Measurements from ENCODE around the gene SELE. TPM values are rescaled to one million over a fixed set of nuclear protein-coding genes. Genes with fewer than 3 reads are reported as not detected.

SELE gene
- not detected for total RNA-seq

- ATAC-seq: no peak
Measured at GRCh38 chr1:169733924-169734323, at the start of gene SELE. SELE (minus strand) TSS chr1:169734079; CDS start chr1:169733612, 467 bp downstream.

GRCh38 chr1:169782596-169782995 lies 48.7 kb upstream of the SELE start:
- Mint-ChIP-seq H3K36me3 (no peaks in the 10 kb centered on the region), H3K9me3 (no peaks in the 10 kb centered on the region), H3K4me1 (ENCODE audit: low read depth in 2 of 2) (no peaks in the 10 kb centered on the region), H3K4me3 (no peak overlapping the region), H3K27me3 (peaks cover 20 to 38% of the 10 kb centered on the region in 2 donors), H3K27ac (no peak overlapping the region)
- ATAC-seq: no peak
- no peak for DNase-seq (ENCODE audit: low spot score)

More at GRCh38 chr1:169733924-169734323, at the start of gene SELE:
- Mint-ChIP-seq H3K9me3 (no peaks in the 10 kb centered on the region), H3K36me3 (no peaks in the 10 kb centered on the region), H3K4me1 (ENCODE audit: low read depth in 2 of 2) (no peaks in the 10 kb centered on the region), H3K27ac (no peak within 1 kb of the TSS), H3K4me3 (no peak within 1 kb of the TSS), H3K27me3 (peaks cover 20 to 35% of the 10 kb centered on the region in 2 donors)
- no peak for DNase-seq (ENCODE audit: low spot score)

GRCh38 chr1:169779970-169780369 lies 46.1 kb upstream of the SELE start:
- H3K27me3 Mint-ChIP-seq: peaks cover 17 to 31% of the 10 kb centered on the region in 2 donors
- H3K4me3 Mint-ChIP-seq: no peak overlapping the region
- ATAC-seq (no peak), DNase-seq (ENCODE audit: low spot score) (no peak)
- no peaks in the 10 kb centered on the region for H3K4me1 Mint-ChIP-seq (ENCODE audit: low read depth in 2 of 2)
- no peak overlapping the region for H3K27ac Mint-ChIP-seq
- no peaks in the 10 kb centered on the region for H3K9me3 Mint-ChIP-seq
- no peaks in the 10 kb centered on the region for H3K36me3 Mint-ChIP-seq

GRCh38 chr1:169779150-169779549 lies 45.3 kb upstream of the SELE start:
- DNase-seq (ENCODE audit: low spot score): no peak
- H3K27ac Mint-ChIP-seq: no peak overlapping the region
- no peak overlapping the region for H3K4me3 Mint-ChIP-seq
- H3K36me3 Mint-ChIP-seq: no peaks in the 10 kb centered on the region
- no peak for ATAC-seq
- no peaks in the 10 kb centered on the region for H3K9me3 Mint-ChIP-seq
- peaks cover 9 to 25% of the 10 kb centered on the region in 2 donors for H3K27me3 Mint-ChIP-seq
- H3K4me1 Mint-ChIP-seq (ENCODE audit: low read depth in 2 of 2): no peaks in the 10 kb centered on the region

GRCh38 chr1:169776440-169776839 lies 42.6 kb upstream of the SELE start:
- ATAC-seq: no peak
- DNase-seq (ENCODE audit: low spot score): no peak
- Mint-ChIP-seq H3K4me3 (no peak overlapping the region), H3K4me1 (ENCODE audit: low read depth in 2 of 2) (no peaks in the 10 kb centered on the region), H3K27ac (no peak overlapping the region), H3K36me3 (no peaks in the 10 kb centered on the region), H3K27me3 (peaks cover 3 to 8% of the 10 kb centered on the region in 2 donors), H3K9me3 (no peaks in the 10 kb centered on the region)

GRCh38 chr1:169768161-169768560 lies 34.3 kb upstream of the SELE start:
- no peak for DNase-seq (ENCODE audit: low spot score)
- Mint-ChIP-seq H3K4me3 (no peak overlapping the region), H3K4me1 (ENCODE audit: low read depth in 2 of 2) (no peaks in the 10 kb centered on the region), H3K9me3 (no peaks in the 10 kb centered on the region), H3K27me3 (peaks cover 6 to 21% of the 10 kb centered on the region in 2 donors), H3K27ac (no peak overlapping the region), H3K36me3 (no peaks in the 10 kb centered on the region)
- ATAC-seq: no peak

- Mint-ChIP-seq H3K9me3 (no peaks in the 10 kb centered on the region), H3K27ac (no peak overlapping the region), H3K27me3 (peaks cover 6 to 21% of the 10 kb centered on the region in 2 donors), H3K4me1 (ENCODE audit: low read depth in 2 of 2) (no peaks in the 10 kb centered on the region), H3K36me3 (no peaks in the 10 kb centered on the region), H3K4me3 (no peak overlapping the region)
- DNase-seq (ENCODE audit: low spot score) (no peak), ATAC-seq (no peak)
Measured at GRCh38 chr1:169765580-169766331, 31.9 kb upstream of the SELE start.

GRCh38 chr1:169764919-169765318 lies 31.0 kb upstream of the SELE start:
- DNase-seq (ENCODE audit: low spot score): no peak
- Mint-ChIP-seq H3K4me3 (no peak overlapping the region), H3K27ac (no peak overlapping the region), H3K36me3 (no peaks in the 10 kb centered on the region), H3K4me1 (ENCODE audit: low read depth in 2 of 2) (no peaks in the 10 kb centered on the region), H3K9me3 (no peaks in the 10 kb centered on the region), H3K27me3 (peaks cover 6 to 21% of the 10 kb centered on the region in 2 donors)
- ATAC-seq: no peak

- peaks cover 8 to 14% of the 10 kb centered on the region in 2 donors for H3K27me3 Mint-ChIP-seq
- H3K4me3 Mint-ChIP-seq: no peak overlapping the region
- ATAC-seq (no peak), DNase-seq (ENCODE audit: low spot score) (no peak)
- no peaks in the 10 kb centered on the region for H3K9me3 Mint-ChIP-seq
- H3K27ac Mint-ChIP-seq: no peak overlapping the region
- H3K4me1 Mint-ChIP-seq (ENCODE audit: low read depth in 2 of 2): no peaks in the 10 kb centered on the region
- H3K36me3 Mint-ChIP-seq: no peaks in the 10 kb centered on the region
Measured at GRCh38 chr1:169762699-169763098, 28.8 kb upstream of the SELE start.

- Mint-ChIP-seq H3K9me3 (no peaks in the 10 kb centered on the region), H3K36me3 (no peaks in the 10 kb centered on the region), H3K4me1 (ENCODE audit: low read depth in 2 of 2) (no peaks in the 10 kb centered on the region), H3K4me3 (no peak overlapping the region), H3K27me3 (peaks cover 2 to 6% of the 10 kb centered on the region in 2 donors), H3K27ac (no peak overlapping the region)
- no peak for DNase-seq (ENCODE audit: low spot score)
- no peak for ATAC-seq
Measured at GRCh38 chr1:169759038-169759437, 25.2 kb upstream of the SELE start.

GRCh38 chr1:169753549-169753948 lies 19.7 kb upstream of the SELE start:
- H3K9me3 Mint-ChIP-seq: no peaks in the 10 kb centered on the region

GRCh38 chr1:169750041-169750440 lies 16.2 kb upstream of the SELE start:
- Mint-ChIP-seq H3K27ac (no peak overlapping the region), H3K9me3 (no peaks in the 10 kb centered on the region), H3K27me3 (peaks cover 15 to 17% of the 10 kb centered on the region in 2 donors), H3K36me3 (no peaks in the 10 kb centered on the region), H3K4me1 (ENCODE audit: low read depth in 2 of 2) (no peaks in the 10 kb centered on the region), H3K4me3 (no peak overlapping the region)
- no peak for ATAC-seq
- no peak for DNase-seq (ENCODE audit: low spot score)

More at GRCh38 chr1:169753549-169753948, 19.7 kb upstream of the SELE start:
- no peak for DNase-seq (ENCODE audit: low spot score)
- Mint-ChIP-seq H3K4me1 (ENCODE audit: low read depth in 2 of 2) (no peaks in the 10 kb centered on the region), H3K4me3 (no peak overlapping the region), H3K27ac (no peak overlapping the region), H3K27me3 (peaks cover 9 to 17% of the 10 kb centered on the region in 2 donors), H3K36me3 (no peaks in the 10 kb centered on the region)
- no peak for ATAC-seq

GRCh38 chr1:169746550-169746949 lies 12.7 kb upstream of the SELE start:
- Mint-ChIP-seq H3K4me1 (ENCODE audit: low read depth in 2 of 2) (no peaks in the 10 kb centered on the region), H3K27ac (no peak overlapping the region), H3K4me3 (no peak overlapping the region), H3K27me3 (peaks cover 6 to 17% of the 10 kb centered on the region in 2 donors), H3K9me3 (no peaks in the 10 kb centered on the region), H3K36me3 (no peaks in the 10 kb centered on the region)
- ATAC-seq (no peak), DNase-seq (ENCODE audit: low spot score) (no peak)

- DNase-seq (ENCODE audit: low spot score): no peak
- Mint-ChIP-seq H3K9me3 (no peaks in the 10 kb centered on the region), H3K36me3 (no peaks in the 10 kb centered on the region), H3K4me3 (no peak overlapping the region), H3K4me1 (ENCODE audit: low read depth in 2 of 2) (no peaks in the 10 kb centered on the region), H3K27me3 (peaks cover 14 to 22% of the 10 kb centered on the region in 2 donors), H3K27ac (no peak overlapping the region)
- ATAC-seq: no peak
Measured at GRCh38 chr1:169745015-169745861, 11.4 kb upstream of the SELE start.
